Measurements from ENCODE around the gene KIF25. TPM values are rescaled to one million over a fixed set of nuclear protein-coding genes. Genes with fewer than 3 reads are reported as not detected.

The KIF25 gene
- total and polyA plus RNA-seq, 3 experiments from 2014 or later = not detected

DNA sequence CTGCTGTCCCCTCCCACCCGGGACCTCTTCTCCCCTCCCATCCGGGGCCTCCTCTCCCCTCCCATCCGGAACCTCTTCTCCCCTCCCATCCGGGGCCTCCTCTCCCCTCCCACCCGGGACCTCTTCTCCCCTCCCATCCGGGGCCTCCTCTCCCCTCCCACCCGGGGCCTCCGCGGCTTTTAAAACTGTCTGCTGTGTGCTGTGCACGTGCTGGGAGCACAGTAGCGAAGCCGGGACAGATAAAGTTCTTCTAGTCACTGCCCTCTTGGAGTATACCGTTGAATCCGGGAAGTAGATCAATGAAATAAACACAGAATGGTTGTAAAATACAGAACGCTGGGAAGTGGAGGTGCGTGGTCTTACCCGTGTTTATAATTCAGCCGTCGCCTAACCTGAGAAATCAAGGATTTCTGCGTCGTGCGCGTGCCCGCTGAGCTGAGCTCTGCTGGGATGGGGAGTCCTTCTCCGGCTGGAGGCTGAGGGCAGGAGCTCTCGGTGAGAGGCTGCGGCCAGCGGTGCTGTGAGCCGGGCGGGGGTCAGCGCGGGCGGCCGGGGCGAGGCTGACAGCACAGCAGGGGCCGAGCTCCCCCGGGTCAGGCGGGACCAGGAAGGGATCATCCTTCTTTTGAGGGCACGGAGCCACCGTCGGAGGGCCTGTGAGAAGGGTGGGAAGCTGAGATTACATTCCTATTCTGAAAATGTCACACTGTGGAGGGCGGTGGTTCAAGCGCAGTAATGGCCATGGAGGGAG lies 19.6 kb upstream of the KIF25 start:
- POLR2A ChIA-PET = no interaction called here
- H3K9me3 Mint-ChIP-seq = peaks cover 0 to 1% (median 0%) of the 10 kb centered on the region in 5 donors
- no peak overlapping the region for H3K27ac Mint-ChIP-seq
- DNase-seq = no peak
- no peaks in the 10 kb centered on the region for H3K9me3 ChIP-seq (ENCODE audit: low read length)
- H3K36me3 ChIP-seq (ENCODE audit: insufficient read depth, low read length) = no peaks in the 10 kb centered on the region
- H3K27me3 Mint-ChIP-seq = peaks cover 2 to 10% of the 10 kb centered on the region in 2 donors
- H3K4me1 ChIP-seq (ENCODE audit: insufficient read depth, low read length) = no peaks in the 10 kb centered on the region
- CTCF ChIA-PET = no interaction called here
- H3K4me1 Mint-ChIP-seq = no peaks in the 10 kb centered on the region
- H3K4me3 Mint-ChIP-seq = no peak overlapping the region
- no peak overlapping the region for H3K27ac ChIP-seq (ENCODE audit: low read depth, low read length)
- no peak overlapping the region for H3K4me3 ChIP-seq (ENCODE audit: low read length)
- H3K36me3 Mint-ChIP-seq = no peaks in the 10 kb centered on the region
- no peaks in the 10 kb centered on the region for H3K27me3 ChIP-seq (ENCODE audit: insufficient read depth, low read length, poor library complexity, severe bottlenecking)

DNA sequence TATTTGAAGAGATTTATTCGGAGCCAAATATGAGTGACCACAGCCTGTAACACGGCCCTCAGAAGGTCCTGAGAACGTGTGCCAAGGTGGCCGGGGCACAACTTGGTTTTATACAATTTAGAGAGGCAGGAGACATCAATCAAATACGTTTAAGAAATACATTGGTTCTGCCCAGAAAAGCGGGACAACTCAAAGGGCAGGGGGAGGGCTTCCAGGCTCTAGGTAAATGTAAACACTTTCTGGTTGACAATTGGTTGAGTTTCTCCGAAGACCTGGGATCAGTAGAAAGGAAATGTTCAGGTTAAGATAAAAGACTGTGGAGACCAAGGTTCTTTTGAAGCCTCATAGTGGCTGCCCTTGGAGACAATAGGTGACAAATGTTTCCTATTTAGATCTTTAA lies 18.9 kb upstream of the KIF25 start:
- CTCF ChIA-PET = no interaction called here
- DNase-seq = no peak
- Mint-ChIP-seq H3K9me3 (peaks cover 0 to 1% (median 0%) of the 10 kb centered on the region in 5 donors), H3K27ac (no peak overlapping the region), H3K4me1 (no peaks in the 10 kb centered on the region), H3K36me3 (no peaks in the 10 kb centered on the region), H3K4me3 (no peak overlapping the region), H3K27me3 (peaks cover 2 to 6% of the 10 kb centered on the region in 2 donors)
- no peak overlapping the region for H3K4me3 ChIP-seq (ENCODE audit: low read length)
- H3K27me3 ChIP-seq (ENCODE audit: insufficient read depth, low read length, poor library complexity, severe bottlenecking) = no peaks in the 10 kb centered on the region
- H3K4me1 ChIP-seq (ENCODE audit: insufficient read depth, low read length) = no peaks in the 10 kb centered on the region
- no peaks in the 10 kb centered on the region for H3K9me3 ChIP-seq (ENCODE audit: low read length)
- POLR2A ChIA-PET = no interaction called here
- no peak overlapping the region for H3K27ac ChIP-seq (ENCODE audit: low read depth, low read length)
- H3K36me3 ChIP-seq (ENCODE audit: insufficient read depth, low read length) = no peaks in the 10 kb centered on the region

- POLR2A ChIA-PET = no interaction called here
- CTCF ChIA-PET = no interaction called here
- H3K9me3 Mint-ChIP-seq = peaks cover 0 to 1% (median 0%) of the 10 kb centered on the region in 5 donors
- H3K27ac Mint-ChIP-seq = no peak overlapping the region
- H3K4me3 Mint-ChIP-seq = no peak overlapping the region
- no peaks in the 10 kb centered on the region for H3K4me1 Mint-ChIP-seq
- H3K36me3 ChIP-seq (ENCODE audit: insufficient read depth, low read length) = no peaks in the 10 kb centered on the region
- H3K4me3 ChIP-seq (ENCODE audit: low read length) = no peak overlapping the region
- H3K4me1 ChIP-seq (ENCODE audit: insufficient read depth, low read length) = no peaks in the 10 kb centered on the region
- DNase-seq = no peak
- no peaks in the 10 kb centered on the region for H3K9me3 ChIP-seq (ENCODE audit: low read length)
- H3K27me3 ChIP-seq (ENCODE audit: insufficient read depth, low read length, poor library complexity, severe bottlenecking) = no peaks in the 10 kb centered on the region
- no peaks in the 10 kb centered on the region for H3K36me3 Mint-ChIP-seq
- peaks cover 2 to 5% of the 10 kb centered on the region in 2 donors for H3K27me3 Mint-ChIP-seq
- no peak overlapping the region for H3K27ac ChIP-seq (ENCODE audit: low read depth, low read length)
These were observed 17.9 kb upstream of the KIF25 start for GRCh38 chr6:167979436-167980139.

DNA sequence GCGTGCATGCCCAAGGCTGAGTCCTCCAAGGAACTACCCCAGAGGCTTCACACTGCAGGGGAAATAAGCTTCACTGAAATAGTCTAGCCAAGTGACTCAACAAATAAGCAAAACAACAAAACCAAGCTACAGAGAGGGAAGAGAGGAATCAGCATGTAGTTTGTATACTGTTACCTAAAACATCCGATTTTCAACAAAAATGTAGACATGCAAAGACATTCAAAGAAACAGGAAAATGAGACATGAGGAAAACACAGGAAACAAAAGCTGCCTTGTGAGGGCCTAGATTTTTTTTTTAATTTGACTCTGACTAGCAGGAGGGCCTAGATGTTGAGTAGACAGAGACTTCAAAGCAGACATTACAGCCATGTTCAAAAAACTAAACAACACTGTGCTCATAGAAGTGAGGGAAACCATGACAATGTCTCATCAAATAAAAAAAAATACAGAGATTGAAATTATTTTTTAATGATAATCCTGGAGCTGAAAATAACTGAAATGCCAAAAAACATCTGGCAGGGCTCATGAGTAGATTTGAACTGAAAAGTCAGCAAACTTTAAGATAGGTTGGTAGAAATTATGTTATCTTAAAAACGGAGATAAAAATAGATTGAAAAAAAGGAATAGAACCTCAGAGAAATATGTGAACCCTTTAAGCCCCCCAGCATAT lies 16.4 kb upstream of the KIF25 start:
- no peak overlapping the region for H3K4me3 ChIP-seq (ENCODE audit: low read length)
- Mint-ChIP-seq H3K4me1 (no peaks in the 10 kb centered on the region), H3K27me3 (peaks cover 2 to 5% of the 10 kb centered on the region in 2 donors), H3K4me3 (no peak overlapping the region), H3K36me3 (no peaks in the 10 kb centered on the region), H3K27ac (no peak overlapping the region), H3K9me3 (peaks cover 0 to 1% (median 0%) of the 10 kb centered on the region in 5 donors)
- no peaks in the 10 kb centered on the region for H3K9me3 ChIP-seq (ENCODE audit: low read length)
- H3K27ac ChIP-seq (ENCODE audit: low read depth, low read length) = no peak overlapping the region
- no peaks in the 10 kb centered on the region for H3K4me1 ChIP-seq (ENCODE audit: insufficient read depth, low read length)
- no peaks in the 10 kb centered on the region for H3K36me3 ChIP-seq (ENCODE audit: insufficient read depth, low read length)
- no peaks in the 10 kb centered on the region for H3K27me3 ChIP-seq (ENCODE audit: insufficient read depth, low read length, poor library complexity, severe bottlenecking)
- CTCF ChIA-PET = no interaction called here
- POLR2A ChIA-PET = interaction anchor here (0.7 kb wide), 1 partner anchor 867 kb away, joined by 6 read pairs; no protein-coding TSS in a partner anchor
- DNase-seq = no peak

DNA sequence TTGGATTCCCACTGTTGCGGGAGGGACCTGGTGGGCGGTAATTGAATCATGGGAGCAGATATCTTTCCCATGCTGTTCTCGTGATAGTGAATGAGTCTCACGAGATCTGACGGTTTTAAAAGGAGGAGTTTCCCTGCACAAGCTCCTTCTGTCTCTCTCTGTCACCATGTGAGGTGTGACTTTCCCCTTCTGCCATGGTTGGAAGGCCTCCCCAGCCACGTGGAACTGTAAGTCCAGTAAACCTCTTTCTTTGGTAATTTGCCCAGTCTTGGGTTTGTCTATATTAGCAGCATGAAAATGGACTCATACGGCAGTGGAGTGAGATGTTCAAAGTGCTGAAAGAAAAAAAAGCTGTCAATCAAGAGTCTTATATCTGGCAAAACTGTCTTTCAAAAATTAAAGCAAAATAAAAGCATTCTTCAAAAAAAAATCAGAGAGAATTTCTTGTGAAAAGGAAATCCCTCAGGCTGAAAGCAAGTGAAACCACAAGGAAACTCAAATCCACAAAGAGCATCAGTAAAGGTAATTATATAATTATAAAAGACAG lies 15.5 kb upstream of the KIF25 start:
- H3K36me3 Mint-ChIP-seq = no peaks in the 10 kb centered on the region
- no peak overlapping the region for H3K27ac Mint-ChIP-seq
- no peak overlapping the region for H3K27ac ChIP-seq (ENCODE audit: low read depth, low read length)
- no peaks in the 10 kb centered on the region for H3K36me3 ChIP-seq (ENCODE audit: insufficient read depth, low read length)
- no peak overlapping the region for H3K4me3 Mint-ChIP-seq
- H3K4me1 ChIP-seq (ENCODE audit: insufficient read depth, low read length) = no peaks in the 10 kb centered on the region
- DNase-seq = no peak
- H3K27me3 Mint-ChIP-seq = peaks cover 2 to 5% of the 10 kb centered on the region in 2 donors
- ChIA-PET CTCF (no interaction called here), POLR2A (no interaction called here)
- H3K27me3 ChIP-seq (ENCODE audit: insufficient read depth, low read length, poor library complexity, severe bottlenecking) = no peaks in the 10 kb centered on the region
- no peak overlapping the region for H3K4me3 ChIP-seq (ENCODE audit: low read length)
- H3K9me3 ChIP-seq (ENCODE audit: low read length) = no peaks in the 10 kb centered on the region
- no peaks in the 10 kb centered on the region for H3K4me1 Mint-ChIP-seq
- H3K9me3 Mint-ChIP-seq = peaks cover 0 to 1% (median 0%) of the 10 kb centered on the region in 5 donors

DNA sequence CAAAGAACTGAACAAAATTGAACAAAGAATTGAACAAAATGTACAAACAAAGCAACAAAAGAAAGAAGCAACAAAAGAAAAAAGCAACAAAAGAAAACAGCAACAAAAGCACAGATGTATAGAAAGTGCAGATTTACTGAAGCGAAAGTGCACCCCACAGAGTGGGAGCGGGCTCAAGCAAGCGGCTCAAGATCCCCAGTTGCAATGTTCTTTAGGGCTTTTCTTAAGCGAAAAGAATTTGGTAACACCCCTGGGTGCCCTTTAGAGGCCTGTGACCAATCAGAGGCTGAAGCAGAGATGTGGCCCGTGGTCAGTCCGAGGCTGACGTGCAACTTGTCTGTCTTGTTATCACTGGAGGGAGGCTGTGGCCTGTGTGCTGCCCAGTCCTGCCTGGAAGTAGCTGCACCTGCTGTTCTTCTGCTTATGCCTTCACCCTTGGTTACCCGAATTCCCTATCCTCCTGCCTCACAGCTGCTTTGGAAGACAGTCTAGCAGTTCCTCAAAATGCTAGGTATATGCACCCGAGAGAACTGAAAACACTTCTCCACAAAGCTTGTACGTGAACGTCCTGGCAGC lies 13.2 kb upstream of the KIF25 start:
- Histone ChIP-seq H3K4me1 (ENCODE audit: insufficient read depth, low read length) (no peaks in the 10 kb centered on the region), H3K9me3 (ENCODE audit: low read length) (no peaks in the 10 kb centered on the region), H3K27me3 (ENCODE audit: insufficient read depth, low read length, poor library complexity, severe bottlenecking) (no peaks in the 10 kb centered on the region), H3K4me3 (ENCODE audit: low read length) (no peak overlapping the region), H3K36me3 (ENCODE audit: insufficient read depth, low read length) (no peaks in the 10 kb centered on the region), H3K27ac (ENCODE audit: low read depth, low read length) (no peak overlapping the region)
- H3K4me1 Mint-ChIP-seq = no peaks in the 10 kb centered on the region
- ChIA-PET CTCF (no interaction called here), POLR2A (no interaction called here)
- H3K36me3 Mint-ChIP-seq = no peaks in the 10 kb centered on the region
- peaks cover 0 to 1% (median 0%) of the 10 kb centered on the region in 5 donors for H3K9me3 Mint-ChIP-seq
- H3K27ac Mint-ChIP-seq = no peak overlapping the region
- H3K27me3 Mint-ChIP-seq = peaks cover 0 to 2% of the 10 kb centered on the region in 2 donors
- H3K4me3 Mint-ChIP-seq = no peak overlapping the region
- DNase-seq = no peak

- Histone ChIP-seq H3K27me3 (ENCODE audit: insufficient read depth, low read length, poor library complexity, severe bottlenecking) (no peaks in the 10 kb centered on the region), H3K27ac (ENCODE audit: low read depth, low read length) (no peak overlapping the region), H3K9me3 (ENCODE audit: low read length) (no peaks in the 10 kb centered on the region), H3K36me3 (ENCODE audit: insufficient read depth, low read length) (no peaks in the 10 kb centered on the region), H3K4me1 (ENCODE audit: insufficient read depth, low read length) (no peaks in the 10 kb centered on the region), H3K4me3 (ENCODE audit: low read length) (no peak overlapping the region)
- CTCF ChIA-PET = no interaction called here
- H3K27me3 Mint-ChIP-seq = peaks cover 0 to 2% of the 10 kb centered on the region in 2 donors
- POLR2A ChIA-PET = no interaction called here
- H3K27ac Mint-ChIP-seq = no peak overlapping the region
- no peak overlapping the region for H3K4me3 Mint-ChIP-seq
- peaks cover 0 to 1% (median 0%) of the 10 kb centered on the region in 5 donors for H3K9me3 Mint-ChIP-seq
- DNase-seq = no peak
- no peaks in the 10 kb centered on the region for H3K4me1 Mint-ChIP-seq
- no peaks in the 10 kb centered on the region for H3K36me3 Mint-ChIP-seq
These were observed 12.4 kb upstream of the KIF25 start for GRCh38 chr6:167984876-167985604.
